RWPE1 (cell line): Measurements from ENCODE around the gene HAUS5.

ENCODE experiments used
- CTCF ChIA-PET: fragments of 350-600 bp; sonication (Branson Sonifier 250); formaldehyde crosslinking; extraction: SDS; loops from one replicate; lab custom pipeline; 2021; lab: Yijun Ruan, JAX
- POLR2A ChIA-PET: fragments of 400-600 bp; formaldehyde crosslinking; extraction: SDS; loops from one replicate; lab custom pipeline; 2020; ENCODE audit warnings: antibody characterized with exemption; ENCODE audit not compliant: low non-redundant PET; lab: Yijun Ruan, JAX
- DNase-seq: peaks from one replicate; pipeline ENCODE4 v3.0.0; 2012; ENCODE audit warnings: low spot score
- H3K27ac ChIP-seq: fragments of 450-650 bp; 2 replicates; pipeline ENCODE4 v1.5.1; 2017
- CTCF ChIP-seq: fragments of 450-650 bp; conservative IDR thresholded peaks from 2 replicates; pipeline ENCODE4 v1.5.1; 2017; ENCODE audit warnings: low read depth, mild to moderate bottlenecking

The HAUS5 gene

GRCh38 chr19:35673121-35673804 is 60.7 kb downstream of the HAUS5 start:
- ChIA-PET POLR2A (no interaction called here), CTCF (interaction anchor here (0.6 to 1.0 kb wide), 2 partner anchors 20 to 147 kb away, joined by 4 to 5 read pairs; no protein-coding TSS in a partner anchor)
- TF ChIP-seq CTCF, result no peak
- H3K27ac ChIP-seq, result no peak overlapping the region
- DNase-seq, result peak; percentile 26
